Spleen (tissue), 7 donors: ENCODE results near the gene CBLN3.

Experiments used
- CTCF ChIP-seq, 11 experiments: fragments of 200-600 bp in 7 of 11; fragments of 450-650 bp in 4 of 11; sonication (generic) in 4 of 11; IDR thresholded peaks in 8 of 11; conservative IDR thresholded peaks in 3 of 11; 1 replicate in 7 of 11; 2 replicates in 4 of 11; pipeline versions ENCODE4 v1.4.0 to v1.8.0; 2016 to 2021; ENCODE audit warnings: antibody characterized with exemption in 11 of 11, inconsistent platforms in 4 of 11, mild to moderate bottlenecking in 1 of 11
- POLR2A ChIP-seq, 3 donors: fragments of 450-650 bp; IDR thresholded peaks; one replicate each; pipeline ENCODE4 v1.5.1; 2017; ENCODE audit warnings: antibody characterized with exemption in 3 of 3, mild to moderate bottlenecking in 1 of 3
- POLR2AphosphoS5 ChIP-seq, 3 donors: sonication (generic); formaldehyde crosslinking; IDR thresholded peaks; one replicate each; pipeline ENCODE4 v1.5.1; 2017; ENCODE audit warnings: antibody characterized with exemption in 3 of 3
- donor health status: DM: no; HTN: no; CAD: no; lungs with moderate emphysema.
- donor health status: DM: no; HTN: no; CAD: no.
- donor health status: DM: no; HTN: no; CAD: no.

- no peak for TF ChIP-seq POLR2A (IDR thresholded peaks at IDR 0.05)
- no peak for TF ChIP-seq CTCF (IDR thresholded peaks at IDR 0.05 in 8 of 11, conservative IDR thresholded peaks at IDR 0.05 in 3 of 11)
- TF ChIP-seq POLR2AphosphoS5 (IDR thresholded peaks at IDR 0.05), result no peak
Measured at GRCh38 chr14:24395609-24396582, 33.6 kb downstream of the CBLN3 start.
